ENCODE results near the gene SH3D19.

The SH3D19 gene

DNA sequence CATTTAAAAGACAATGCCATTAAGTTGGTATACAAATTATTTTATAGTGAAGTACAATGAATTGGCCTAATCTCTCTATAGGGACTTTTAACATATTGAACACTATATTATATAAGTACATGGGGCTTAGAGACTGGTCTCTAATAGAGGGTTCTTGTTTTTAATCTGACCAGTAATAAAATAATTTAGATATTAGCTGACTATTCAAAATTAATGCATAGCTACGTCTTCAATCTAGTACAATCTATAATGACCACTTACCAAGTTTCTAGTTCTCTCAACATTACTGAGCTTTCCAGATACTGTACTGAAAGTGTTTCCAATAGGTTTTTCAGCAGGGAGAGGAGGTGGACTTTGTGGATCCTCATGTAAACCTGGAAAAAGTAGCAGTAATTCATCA is 166.4 kb downstream of the SH3D19 start:
- H3K27ac ChIP-seq, result no peak overlapping the region
- TF ChIP-seq ZFX (IDR thresholded peaks at IDR 0.05), result no peak
- TF ChIP-seq, protein P1, sequence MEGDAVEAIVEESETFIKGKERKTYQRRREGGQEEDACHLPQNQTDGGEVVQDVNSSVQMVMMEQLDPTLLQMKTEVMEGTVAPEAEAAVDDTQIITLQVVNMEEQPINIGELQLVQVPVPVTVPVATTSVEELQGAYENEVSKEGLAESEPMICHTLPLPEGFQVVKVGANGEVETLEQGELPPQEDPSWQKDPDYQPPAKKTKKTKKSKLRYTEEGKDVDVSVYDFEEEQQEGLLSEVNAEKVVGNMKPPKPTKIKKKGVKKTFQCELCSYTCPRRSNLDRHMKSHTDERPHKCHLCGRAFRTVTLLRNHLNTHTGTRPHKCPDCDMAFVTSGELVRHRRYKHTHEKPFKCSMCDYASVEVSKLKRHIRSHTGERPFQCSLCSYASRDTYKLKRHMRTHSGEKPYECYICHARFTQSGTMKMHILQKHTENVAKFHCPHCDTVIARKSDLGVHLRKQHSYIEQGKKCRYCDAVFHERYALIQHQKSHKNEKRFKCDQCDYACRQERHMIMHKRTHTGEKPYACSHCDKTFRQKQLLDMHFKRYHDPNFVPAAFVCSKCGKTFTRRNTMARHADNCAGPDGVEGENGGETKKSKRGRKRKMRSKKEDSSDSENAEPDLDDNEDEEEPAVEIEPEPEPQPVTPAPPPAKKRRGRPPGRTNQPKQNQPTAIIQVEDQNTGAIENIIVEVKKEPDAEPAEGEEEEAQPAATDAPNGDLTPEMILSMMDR (conservative IDR thresholded peaks at IDR 0.05), result no peak

DNA sequence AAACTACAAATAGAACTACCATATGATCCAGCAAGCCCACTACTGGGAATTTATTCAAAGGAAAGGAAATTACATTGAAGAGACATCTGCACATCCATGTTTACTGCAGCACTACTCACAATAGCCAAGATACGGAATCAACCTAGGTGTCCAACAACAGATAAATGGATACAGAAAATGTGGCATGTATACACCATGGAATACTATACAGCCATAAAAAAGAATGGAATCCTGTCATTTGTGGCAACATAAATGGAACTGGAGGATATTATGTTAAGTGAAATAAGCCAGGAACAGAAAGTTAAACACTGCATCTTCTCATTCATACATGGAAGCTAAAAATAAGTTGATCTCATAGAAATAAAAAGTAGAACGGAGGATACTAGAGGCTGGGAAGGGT is 167.9 kb downstream of the SH3D19 start:
- H3K27ac ChIP-seq, result no peak overlapping the region
- no peak for TF ChIP-seq ZFX (IDR thresholded peaks at IDR 0.05)
- TF ChIP-seq, protein P1 (conservative IDR thresholded peaks at IDR 0.05), result no peak

DNA sequence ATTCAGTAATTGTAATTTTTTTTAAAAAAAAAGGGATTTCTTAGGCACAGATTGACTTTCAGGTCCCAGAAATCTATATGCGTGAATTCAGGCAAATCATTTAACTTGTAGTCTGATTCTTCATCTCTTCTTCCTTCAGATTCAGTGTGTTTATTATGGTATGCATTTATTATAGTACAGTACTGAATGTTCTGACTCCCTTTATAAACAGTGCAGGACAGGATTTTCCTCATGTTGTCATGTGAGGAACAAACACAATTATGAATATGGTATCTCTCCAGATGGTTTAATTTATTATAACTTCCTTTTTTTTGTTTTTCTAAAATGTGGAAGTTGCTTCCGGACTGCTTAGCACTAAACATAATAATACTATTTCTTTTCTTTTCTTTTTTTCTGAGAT is 171.8 kb downstream of the SH3D19 start:
- H3K27ac ChIP-seq, result peak overlapping the region; percentile 46
- TF ChIP-seq ZFX (IDR thresholded peaks at IDR 0.05), result no peak
- TF ChIP-seq, protein P1 (conservative IDR thresholded peaks at IDR 0.05), result no peak

DNA sequence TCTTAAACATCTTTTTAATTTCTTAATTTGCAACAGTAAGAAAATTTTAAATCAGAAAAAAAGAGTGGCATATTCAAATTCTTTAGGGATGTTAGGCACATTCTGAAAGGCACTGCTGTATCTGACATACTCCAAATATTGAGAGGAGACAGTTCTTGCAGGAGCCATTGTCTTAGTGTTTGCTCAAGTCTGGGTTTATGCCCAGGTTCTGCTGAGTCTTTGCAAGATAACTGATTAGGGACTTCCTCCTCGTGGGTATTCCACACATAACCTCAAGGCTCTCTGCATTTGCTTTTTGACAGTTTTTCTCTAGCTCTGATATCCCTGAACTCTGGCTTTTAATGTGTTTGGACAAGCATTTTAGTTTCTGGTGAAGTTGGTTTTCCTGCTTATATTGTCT is 173.4 kb downstream of the SH3D19 start:
- peak overlapping the region; percentile 46 for H3K27ac ChIP-seq
- TF ChIP-seq ZFX (IDR thresholded peaks at IDR 0.05), result no peak
- TF ChIP-seq, protein P1 (conservative IDR thresholded peaks at IDR 0.05), result no peak

DNA sequence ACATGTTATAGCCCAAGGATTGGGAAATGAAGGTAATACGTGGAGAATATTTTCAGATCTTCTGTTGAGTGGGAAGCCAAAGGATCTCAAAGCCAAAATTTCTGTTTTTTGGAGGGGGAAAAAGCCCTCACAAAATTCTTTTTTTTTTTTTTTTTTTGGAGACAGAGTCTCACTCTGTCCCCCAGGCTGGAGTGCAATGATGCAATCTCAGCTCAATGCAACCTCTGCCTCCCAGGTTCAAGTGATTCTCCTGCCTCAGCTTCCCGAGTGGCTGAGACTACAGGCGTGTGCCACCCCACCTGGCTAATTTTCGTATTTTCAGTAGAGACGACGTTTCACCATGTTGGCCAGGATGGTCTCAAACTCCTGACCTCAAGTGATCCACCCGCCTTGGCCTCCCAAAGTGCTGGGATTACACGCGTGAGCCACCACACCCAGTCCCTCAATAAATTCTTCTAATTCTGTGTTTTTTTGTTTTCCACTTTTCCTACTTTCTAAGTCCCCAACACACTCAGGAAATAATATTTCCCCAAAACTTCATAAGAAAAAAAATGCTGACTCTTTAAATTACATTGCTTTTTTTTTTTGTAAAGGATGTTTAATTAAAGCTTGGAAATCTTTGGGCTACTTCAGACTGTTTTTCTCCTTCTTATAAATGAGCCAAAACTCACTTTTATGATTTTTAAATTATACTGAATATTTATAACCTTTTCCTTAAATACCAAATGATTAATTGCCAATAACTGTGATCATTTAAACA is 174.4 kb downstream of the SH3D19 start:
- H3K27ac ChIP-seq, result no peak overlapping the region
- no peak for TF ChIP-seq ZFX (IDR thresholded peaks at IDR 0.05)

DNA sequence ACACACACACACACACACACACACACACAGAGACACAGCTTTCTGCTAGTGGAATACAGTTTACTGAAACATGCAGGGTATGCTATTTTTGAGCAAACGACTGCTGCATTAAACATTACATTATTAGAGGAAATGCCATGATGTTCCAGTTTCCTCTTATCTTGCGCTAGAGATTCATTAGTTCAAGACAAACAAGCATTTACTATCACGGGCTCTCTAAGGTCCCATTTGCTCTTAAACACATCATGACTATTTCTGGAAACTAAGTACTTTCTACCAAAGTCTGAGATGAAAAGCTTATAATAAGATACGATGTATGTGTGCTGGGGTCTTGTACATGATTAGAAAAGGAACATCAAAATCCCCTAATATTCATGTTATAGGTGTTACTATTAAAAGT is 177.1 kb downstream of the SH3D19 start:
- TF ChIP-seq ZFX (IDR thresholded peaks at IDR 0.05), result no peak
- TF ChIP-seq, protein P1 (conservative IDR thresholded peaks at IDR 0.05), result no peak
- no peak overlapping the region for H3K27ac ChIP-seq

DNA sequence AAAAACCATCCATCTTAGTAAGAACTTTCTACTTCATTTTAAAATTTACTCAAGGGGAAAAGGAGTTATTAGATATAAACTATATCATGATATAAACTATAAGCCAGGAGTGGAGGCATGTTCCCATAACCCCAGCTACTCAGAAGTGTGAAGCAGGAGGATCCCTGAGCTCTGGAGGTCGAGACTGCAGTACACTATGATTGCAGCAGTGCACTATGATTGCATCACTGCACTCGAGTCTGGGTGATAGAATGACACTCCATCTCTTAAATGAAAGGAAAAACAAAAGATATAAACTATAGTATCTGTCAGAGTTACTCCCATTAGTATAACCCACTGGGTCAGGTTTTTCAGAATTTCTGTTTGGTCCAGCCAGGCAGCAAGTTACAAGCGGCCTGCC is 178.4 kb downstream of the SH3D19 start:
- no peak overlapping the region for H3K27ac ChIP-seq
- TF ChIP-seq ZFX (IDR thresholded peaks at IDR 0.05), result no peak
- TF ChIP-seq, protein P1 (conservative IDR thresholded peaks at IDR 0.05), result no peak
